CD4-positive, alpha-beta T cell treated with Interleukin-1 beta for 1 hour (primary cell): ENCODE results near the gene TRAF2.

Experiments used
- DNase-seq, 2 donors: peaks; one replicate each; pipeline ENCODE4 v3.0.0-alpha.2; 2020 to 2022

TRAF2 gene

DNA sequence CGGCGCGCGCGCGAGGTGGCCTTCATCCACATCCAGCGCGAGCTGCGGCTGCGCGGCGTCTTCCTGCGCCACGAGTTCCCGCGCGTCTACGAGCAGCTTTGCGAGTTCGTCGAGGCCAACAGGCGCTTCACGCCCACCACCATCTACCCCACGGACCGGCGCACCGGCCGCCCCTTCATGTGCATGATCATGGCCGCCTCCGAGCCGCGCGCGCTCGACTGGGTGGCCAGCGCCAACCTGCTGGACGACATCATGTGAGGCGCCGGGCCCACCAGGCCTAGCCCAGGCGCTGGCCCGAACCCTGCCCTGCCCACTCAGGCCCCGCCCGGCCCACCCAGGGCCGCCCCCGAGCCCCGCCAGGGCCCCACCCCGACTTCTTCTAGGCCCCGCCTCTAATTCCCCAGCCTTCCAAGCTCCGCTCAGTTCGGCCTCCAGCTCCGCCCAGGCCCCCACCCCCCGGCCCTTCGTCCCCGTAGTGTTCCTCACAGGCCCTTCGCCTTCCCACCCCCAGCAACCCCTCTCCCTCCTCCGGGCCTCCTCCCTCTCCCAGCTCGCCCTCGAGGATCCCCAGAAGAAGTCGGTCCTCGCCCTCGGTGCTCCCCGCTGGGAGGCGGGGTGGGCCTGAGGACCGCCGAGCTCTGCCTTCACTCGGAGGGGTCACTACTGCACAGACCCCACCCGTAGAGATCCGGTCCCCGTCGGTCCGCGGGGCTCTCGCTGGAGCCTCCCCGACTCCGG is 39.1 kb upstream of the TRAF2 start:
- DNase-seq = no peak

- DNase-seq = peak; percentile 71 to 75
Measured at GRCh38 chr9:136847826-136848392, 38.4 kb upstream of the TRAF2 start.

- peak in 1 of 2 donors; percentile 39 for DNase-seq
Measured at GRCh38 chr9:136848393-136849037, 37.8 kb upstream of the TRAF2 start.

GRCh38 chr9:136849038-136849959 is 37.0 kb upstream of the TRAF2 start, which contains the start of gene PHPT1:
TSS of gene PHPT1 (plus strand) at chr9:136849409. CDS start at chr9:136849431, 22 bp downstream.
- peak; percentile 97 for DNase-seq

DNA sequence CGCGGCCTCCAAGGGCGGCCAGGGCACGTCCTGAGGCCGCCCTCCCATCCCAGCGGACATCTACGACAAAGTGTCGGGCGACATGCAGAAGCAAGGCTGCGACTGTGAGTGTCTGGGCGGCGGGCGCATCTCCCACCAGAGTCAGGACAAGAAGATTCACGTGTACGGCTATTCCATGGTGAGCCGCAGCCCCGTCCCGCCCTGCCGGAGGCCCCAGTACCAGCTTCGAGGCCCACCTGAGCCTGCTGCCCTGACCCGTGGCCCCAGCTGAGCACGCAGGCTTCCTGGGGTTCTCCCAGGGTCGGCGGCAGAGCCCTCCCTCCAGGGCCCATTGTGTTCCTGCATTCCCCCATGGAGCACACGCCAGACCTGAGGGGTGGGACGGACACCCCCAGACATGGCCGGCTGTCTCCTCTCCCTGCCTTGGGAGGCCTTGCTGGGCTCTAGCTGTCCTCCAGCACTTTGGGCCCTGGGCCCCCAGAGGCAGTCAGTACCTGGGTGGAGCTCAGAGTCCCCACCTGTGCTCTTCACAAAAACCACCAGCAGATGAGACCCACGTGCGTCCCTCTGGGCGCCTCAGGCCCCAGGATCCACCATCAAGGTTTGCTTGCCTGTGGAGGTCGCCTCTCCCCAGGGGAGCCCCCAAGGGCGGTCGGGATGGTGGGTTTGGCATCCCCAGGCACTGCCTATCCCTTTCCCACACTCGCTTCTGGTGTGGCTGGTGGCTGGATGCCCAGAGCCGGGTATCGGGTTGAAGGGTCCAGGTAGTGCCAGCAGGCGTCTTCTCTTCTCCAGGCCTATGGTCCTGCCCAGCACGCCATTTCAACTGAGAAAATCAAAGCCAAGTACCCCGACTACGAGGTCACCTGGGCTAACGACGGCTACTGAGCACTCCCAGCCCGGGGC is 36.1 kb upstream of the TRAF2 start:
- DNase-seq = no peak

- DNase-seq = no peak
Measured at GRCh38 chr9:136850866-136851775, 35.2 kb upstream of the TRAF2 start.

- no peak for DNase-seq
Measured at GRCh38 chr9:136851941-136852663, 34.2 kb upstream of the TRAF2 start, which contains the start of gene MAMDC4. TSS of gene MAMDC4 (plus strand) at chr9:136852346. CDS start at chr9:136852417, 71 bp downstream.

DNA sequence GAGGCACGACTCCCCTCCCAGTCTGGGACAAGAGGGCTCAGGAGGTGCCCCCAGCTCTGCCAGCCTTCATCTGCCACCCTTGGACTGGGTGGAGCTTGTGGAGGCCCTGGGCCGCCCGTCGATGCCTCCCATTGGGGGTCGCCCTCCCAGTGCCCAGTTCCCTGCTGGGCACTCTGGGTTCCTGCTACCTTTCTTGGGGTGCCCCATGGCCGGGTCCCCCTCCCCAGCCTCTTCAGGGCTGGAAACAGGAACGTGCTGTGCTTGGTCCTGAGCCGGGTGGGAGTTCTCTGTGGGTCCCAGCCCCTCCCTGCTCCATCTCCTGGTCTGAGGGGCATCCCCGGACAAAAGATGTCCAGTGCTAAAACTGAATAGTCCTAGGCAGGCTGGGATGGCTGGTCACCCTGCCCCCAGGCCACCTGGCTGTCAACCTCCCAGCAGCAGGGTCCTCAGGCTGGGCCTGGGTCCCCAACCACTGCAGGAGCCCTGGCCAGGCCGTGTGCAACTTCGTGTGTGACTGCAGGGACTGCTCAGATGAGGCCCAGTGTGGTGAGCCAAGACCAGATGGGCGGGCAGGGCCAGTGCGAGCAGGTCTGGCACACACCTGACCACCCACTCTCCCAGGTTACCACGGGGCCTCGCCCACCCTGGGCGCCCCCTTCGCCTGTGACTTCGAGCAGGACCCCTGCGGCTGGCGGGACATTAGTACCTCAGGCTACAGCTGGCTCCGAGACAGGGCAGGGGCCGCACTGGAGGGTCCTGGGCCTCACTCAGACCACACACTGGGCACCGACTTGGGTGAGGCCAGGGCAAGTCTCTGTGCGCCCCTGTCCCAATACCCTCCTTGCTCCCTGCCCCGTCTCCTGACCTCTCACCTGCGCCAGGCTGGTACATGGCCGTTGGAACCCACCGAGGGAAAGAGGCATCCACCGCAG is 33.4 kb upstream of the TRAF2 start:
- no peak for DNase-seq

DNA sequence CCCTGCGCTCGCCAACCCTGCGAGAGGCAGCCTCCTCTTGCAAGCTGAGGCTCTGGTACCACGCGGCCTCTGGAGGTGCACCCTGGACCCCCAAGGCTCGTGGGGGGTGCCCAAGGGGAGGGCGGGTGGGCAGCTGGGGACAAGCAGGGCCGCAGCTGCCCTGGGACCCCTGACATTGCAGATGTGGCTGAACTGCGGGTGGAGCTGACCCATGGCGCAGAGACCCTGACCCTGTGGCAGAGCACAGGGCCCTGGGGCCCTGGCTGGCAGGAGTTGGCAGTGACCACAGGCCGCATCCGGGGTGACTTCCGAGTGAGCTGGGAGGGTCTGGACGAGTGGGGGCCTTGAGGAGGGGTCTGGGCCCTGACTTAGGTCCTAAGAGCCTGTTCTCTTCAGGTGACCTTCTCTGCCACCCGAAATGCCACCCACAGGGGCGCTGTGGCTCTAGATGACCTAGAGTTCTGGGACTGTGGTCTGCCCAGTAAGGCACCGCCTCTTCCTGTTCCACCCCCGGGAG is 32.7 kb upstream of the TRAF2 start:
- DNase-seq = no peak

GRCh38 chr9:136854113-136854841 is 32.0 kb upstream of the TRAF2 start:
- DNase-seq = no peak

DNA sequence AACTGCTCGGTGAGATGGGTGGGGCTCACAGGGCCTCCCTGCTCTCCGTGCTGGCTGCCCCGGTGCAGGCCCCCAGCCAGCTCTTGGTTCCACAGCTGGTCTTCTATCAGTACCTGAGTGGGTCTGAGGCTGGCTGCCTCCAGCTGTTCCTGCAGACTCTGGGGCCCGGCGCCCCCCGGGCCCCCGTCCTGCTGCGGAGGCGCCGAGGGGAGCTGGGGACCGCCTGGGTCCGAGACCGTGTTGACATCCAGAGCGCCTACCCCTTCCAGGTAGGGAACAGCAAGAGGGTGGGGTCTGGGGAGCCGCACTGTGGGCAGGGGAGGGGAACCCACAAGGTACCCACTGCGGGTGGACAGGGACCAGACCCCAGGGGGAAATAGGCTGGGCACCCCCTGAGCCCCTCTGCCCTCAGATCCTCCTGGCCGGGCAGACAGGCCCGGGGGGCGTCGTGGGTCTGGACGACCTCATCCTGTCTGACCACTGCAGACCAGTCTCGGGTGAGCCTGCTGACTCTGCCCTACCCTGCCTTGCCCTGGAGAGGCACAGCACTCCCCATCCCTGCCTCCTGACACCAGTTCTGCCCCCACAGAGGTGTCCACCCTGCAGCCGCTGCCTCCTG is 31.4 kb upstream of the TRAF2 start:
- DNase-seq = no peak

- DNase-seq = no peak
Measured at GRCh38 chr9:136855461-136856078, 30.7 kb upstream of the TRAF2 start.

DNA sequence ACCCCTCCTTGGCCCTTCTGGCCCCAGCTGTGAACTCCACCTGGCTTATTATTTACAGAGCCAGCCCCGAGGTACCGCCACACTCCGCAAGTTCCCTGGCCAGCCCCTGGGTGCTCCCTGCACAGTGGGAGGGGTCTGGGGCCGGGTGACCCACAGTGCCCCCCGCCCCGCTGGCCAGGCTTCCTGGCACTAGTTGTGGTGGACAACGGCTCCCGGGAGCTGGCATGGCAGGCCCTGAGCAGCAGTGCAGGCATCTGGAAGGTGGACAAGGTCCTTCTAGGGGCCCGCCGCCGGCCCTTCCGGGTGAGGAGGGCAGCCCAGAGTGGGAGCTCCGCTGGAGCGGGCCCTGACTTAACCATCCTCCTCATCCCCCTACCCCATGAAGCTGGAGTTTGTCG is 30.2 kb upstream of the TRAF2 start:
- DNase-seq = no peak

DNA sequence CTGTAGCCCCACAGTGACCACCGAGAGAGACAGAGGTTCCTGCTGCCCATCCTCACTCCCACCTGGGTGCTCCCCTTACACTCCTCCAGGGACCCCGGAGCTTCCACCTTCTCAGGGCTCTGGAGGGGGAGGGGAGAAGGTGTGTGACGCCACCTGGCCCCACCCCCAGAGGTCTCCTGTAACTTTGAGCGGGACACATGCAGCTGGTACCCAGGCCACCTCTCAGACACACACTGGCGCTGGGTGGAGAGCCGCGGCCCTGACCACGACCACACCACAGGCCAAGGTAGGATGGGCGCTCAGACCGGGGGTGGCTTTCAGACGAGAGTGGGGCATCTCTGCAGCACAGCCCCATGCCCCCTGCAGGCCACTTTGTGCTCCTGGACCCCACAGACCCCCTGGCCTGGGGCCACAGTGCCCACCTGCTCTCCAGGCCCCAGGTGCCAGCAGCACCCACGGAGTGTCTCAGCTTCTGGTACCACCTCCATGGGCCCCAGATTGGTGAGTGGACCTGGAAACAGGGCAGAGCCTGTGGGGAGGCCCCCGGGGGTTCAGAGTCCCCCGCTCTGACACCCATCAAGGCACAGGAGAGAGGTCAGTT is 29.7 kb upstream of the TRAF2 start:
- DNase-seq = no peak

GRCh38 chr9:136857166-136857565 is 29.1 kb upstream of the TRAF2 start:
- no peak for DNase-seq
